Measurements from ENCODE around the gene RPTOR. TPM values are rescaled to one million over a fixed set of nuclear protein-coding genes. Genes with fewer than 3 reads are reported as not detected.
"Not testable (repeated sequence)": the region's sequence is repeated elsewhere in the genome, so short reads cannot be mapped to it uniquely, and the experiment has no call there.

Gene RPTOR
- polyA plus RNA-seq, 1 experiment: 10.8 TPM

- no peak for DNase-seq (ENCODE audit: low read depth)
These were observed 40.7 kb upstream of the RPTOR start for GRCh38 chr17:80503921-80504320.

GRCh38 chr17:80504686-80505413, 39.8 kb upstream of the RPTOR start:
- no peak overlapping the region for H3K4me3 ChIP-seq (ENCODE audit: low read depth, low read length)
- peak; percentile 27; the same call in 1 of the 2 replicates for TF ChIP-seq CTCF (IDR thresholded peaks at IDR 0.05; ENCODE audit: insufficient read depth, low read depth, low read length)
- DNase-seq (ENCODE audit: low read depth): no peak
- ChIA-PET CTCF (interaction anchor here (0.7 to 0.9 kb wide), 2 partner anchors 57 to 71 kb away, joined by 3 read pairs; no protein-coding TSS in a partner anchor), POLR2A (no interaction called here)
- no peaks in the 10 kb centered on the region; the same call in none of the 2 replicates for H3K27me3 ChIP-seq (ENCODE audit: control insufficient read depth, insufficient read depth, low read length)
- no peaks in the 10 kb centered on the region for H3K36me3 ChIP-seq (ENCODE audit: control insufficient read depth, insufficient read depth, low read length)

More at GRCh38 chr17:80503921-80504320, 40.7 kb upstream of the RPTOR start:
- Histone ChIP-seq H3K4me3 (ENCODE audit: low read depth, low read length) (no peak overlapping the region), H3K36me3 (ENCODE audit: control insufficient read depth, insufficient read depth, low read length) (no peaks in the 10 kb centered on the region), H3K27me3 (ENCODE audit: control insufficient read depth, insufficient read depth, low read length) (no peaks in the 10 kb centered on the region; the same call in 1 of the 2 replicates)
- CTCF ChIA-PET: interaction anchor here (0.9 kb wide), 1 partner anchor 72 kb away, joined by 3 read pairs; no protein-coding TSS in a partner anchor
- TF ChIP-seq CTCF (IDR thresholded peaks at IDR 0.05; ENCODE audit: insufficient read depth, low read depth, low read length): no peak
- POLR2A ChIA-PET: no interaction called here

GRCh38 chr17:80507177-80507576, 37.5 kb upstream of the RPTOR start:
- POLR2A ChIA-PET: not testable (repeated sequence)

GRCh38 chr17:80507965-80508364, 36.7 kb upstream of the RPTOR start:
- POLR2A ChIA-PET: no interaction called here
- H3K27me3 ChIP-seq (ENCODE audit: control insufficient read depth, insufficient read depth, low read length): no peaks in the 10 kb centered on the region; the same call in 1 of the 2 replicates
- CTCF ChIA-PET: no interaction called here
- no peak overlapping the region for H3K4me3 ChIP-seq (ENCODE audit: low read depth, low read length)
- no peak for DNase-seq (ENCODE audit: low read depth)
- H3K36me3 ChIP-seq (ENCODE audit: control insufficient read depth, insufficient read depth, low read length): no peaks in the 10 kb centered on the region
- TF ChIP-seq CTCF (IDR thresholded peaks at IDR 0.05; ENCODE audit: insufficient read depth, low read depth, low read length): no peak

More at GRCh38 chr17:80507177-80507576, 37.5 kb upstream of the RPTOR start:
- not testable (repeated sequence) for H3K27me3 ChIP-seq (ENCODE audit: control insufficient read depth, insufficient read depth, low read length); H3K4me3 ChIP-seq (ENCODE audit: low read depth, low read length); H3K36me3 ChIP-seq (ENCODE audit: control insufficient read depth, insufficient read depth, low read length); DNase-seq (ENCODE audit: low read depth)
- CTCF ChIA-PET: interaction anchor here (1.0 kb wide), 1 partner anchor 16 kb away, joined by 3 read pairs; no protein-coding TSS in a partner anchor

GRCh38 chr17:80509311-80509710, 35.3 kb upstream of the RPTOR start:
- ChIA-PET CTCF (interaction anchor here (1.0 kb wide), 1 partner anchor 11 kb away, joined by 3 read pairs; no protein-coding TSS in a partner anchor), POLR2A (no interaction called here)
- DNase-seq (ENCODE audit: low read depth): no peak
- no peaks in the 10 kb centered on the region; the same call in 1 of the 2 replicates for H3K27me3 ChIP-seq (ENCODE audit: control insufficient read depth, insufficient read depth, low read length)
- H3K36me3 ChIP-seq (ENCODE audit: control insufficient read depth, insufficient read depth, low read length): no peaks in the 10 kb centered on the region
- H3K4me3 ChIP-seq (ENCODE audit: low read depth, low read length): no peak overlapping the region
- TF ChIP-seq CTCF (IDR thresholded peaks at IDR 0.05; ENCODE audit: insufficient read depth, low read depth, low read length): no peak

All from BJ (cell line).